ENCODE data around the gene TP53. TPM values are rescaled to one million over a fixed set of nuclear protein-coding genes. Genes with fewer than 3 reads are reported as not detected.

The TP53 gene
- total RNA-seq, 4 donors from 2014 or later, result 14.1 to 17.0 (median 15.4) TPM

DNA sequence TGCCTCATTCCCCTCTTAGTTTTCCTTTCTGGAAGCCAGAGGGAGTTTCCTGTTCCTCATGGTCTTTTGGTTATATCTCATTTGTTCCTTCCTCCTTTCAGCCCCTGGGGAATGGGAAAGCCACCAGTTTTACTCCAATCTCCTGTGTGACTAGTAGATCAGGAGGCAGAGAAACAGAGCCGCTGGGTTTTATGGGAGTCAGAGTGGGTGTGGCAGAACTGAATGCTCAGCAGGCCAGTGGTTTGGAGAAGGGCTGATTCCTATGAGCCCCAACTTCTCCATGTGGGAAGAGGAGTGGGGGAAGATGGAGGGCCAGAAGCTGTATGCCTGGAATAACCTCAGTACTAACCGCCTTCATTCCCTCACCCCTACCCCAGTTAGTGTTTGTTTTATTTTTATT lies 34.3 kb upstream of the TP53 start:
- in situ Hi-C loops (cut with MboI; ENCODE audit: low sequenced_read_pairs in 4 of 4) (no loop called here), intact Hi-C loops (cut with DNase I; ENCODE audit: low total_unique reads) (no loop called here)
- peaks cover 21 to 45% (median 29%) of the 10 kb centered on the region in 3 donors for H3K27me3 ChIP-seq

DNA sequence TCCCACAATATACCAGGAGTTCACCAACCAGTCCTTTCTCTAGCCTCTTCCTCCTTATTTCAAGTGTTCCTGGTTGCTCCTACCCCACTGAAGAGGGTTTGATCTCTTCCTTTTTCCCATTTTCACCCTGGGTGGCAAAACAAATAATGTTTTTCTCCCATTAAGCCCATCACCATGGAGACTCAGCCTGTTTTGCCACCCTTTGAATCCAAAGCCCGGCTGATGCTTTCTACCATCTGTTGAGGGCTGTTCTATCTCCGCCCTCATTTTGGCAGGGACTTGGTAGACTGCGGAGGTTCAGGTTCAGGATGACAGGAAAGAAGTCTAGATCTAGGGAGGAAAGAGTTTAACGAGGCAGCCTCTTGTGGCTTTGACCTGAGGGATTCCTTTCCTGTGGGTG lies 32.8 kb upstream of the TP53 start:
- in situ Hi-C loops (cut with MboI; ENCODE audit: low sequenced_read_pairs in 4 of 4) (no loop called here), intact Hi-C loops (cut with DNase I; ENCODE audit: low total_unique reads) (no loop called here)
- Histone ChIP-seq H3K4me3 (no peak overlapping the region), H3K9me3 (no peaks in the 10 kb centered on the region), H3K27ac (no peak overlapping the region), H3K27me3 (peaks cover 36 to 60% (median 44%) of the 10 kb centered on the region in 3 donors), H3K4me1 (peaks cover 3 to 16% of the 10 kb centered on the region in 2 donors), H3K36me3 (no peaks in the 10 kb centered on the region)
- ATAC-seq (no peak), DNase-seq (no peak)
- TF ChIP-seq, protein P1, sequence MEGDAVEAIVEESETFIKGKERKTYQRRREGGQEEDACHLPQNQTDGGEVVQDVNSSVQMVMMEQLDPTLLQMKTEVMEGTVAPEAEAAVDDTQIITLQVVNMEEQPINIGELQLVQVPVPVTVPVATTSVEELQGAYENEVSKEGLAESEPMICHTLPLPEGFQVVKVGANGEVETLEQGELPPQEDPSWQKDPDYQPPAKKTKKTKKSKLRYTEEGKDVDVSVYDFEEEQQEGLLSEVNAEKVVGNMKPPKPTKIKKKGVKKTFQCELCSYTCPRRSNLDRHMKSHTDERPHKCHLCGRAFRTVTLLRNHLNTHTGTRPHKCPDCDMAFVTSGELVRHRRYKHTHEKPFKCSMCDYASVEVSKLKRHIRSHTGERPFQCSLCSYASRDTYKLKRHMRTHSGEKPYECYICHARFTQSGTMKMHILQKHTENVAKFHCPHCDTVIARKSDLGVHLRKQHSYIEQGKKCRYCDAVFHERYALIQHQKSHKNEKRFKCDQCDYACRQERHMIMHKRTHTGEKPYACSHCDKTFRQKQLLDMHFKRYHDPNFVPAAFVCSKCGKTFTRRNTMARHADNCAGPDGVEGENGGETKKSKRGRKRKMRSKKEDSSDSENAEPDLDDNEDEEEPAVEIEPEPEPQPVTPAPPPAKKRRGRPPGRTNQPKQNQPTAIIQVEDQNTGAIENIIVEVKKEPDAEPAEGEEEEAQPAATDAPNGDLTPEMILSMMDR (IDR thresholded peaks at IDR 0.05 in 4 of 5, conservative IDR thresholded peaks at IDR 0.05 in 1 of 5), result no peak
- no peak for TF ChIP-seq POLR2A (IDR thresholded peaks at IDR 0.05)

More for the DNA sequence above, 34.3 kb upstream of the TP53 start:
- no peak for TF ChIP-seq POLR2A (IDR thresholded peaks at IDR 0.05)
- TF ChIP-seq, protein P1 (IDR thresholded peaks at IDR 0.05 in 4 of 5, conservative IDR thresholded peaks at IDR 0.05 in 1 of 5), result no peak
- DNase-seq (no peak), ATAC-seq (no peak)
- Histone ChIP-seq H3K4me3 (no peak overlapping the region), H3K9me3 (no peaks in the 10 kb centered on the region), H3K36me3 (no peaks in the 10 kb centered on the region), H3K27ac (no peak overlapping the region), H3K4me1 (peaks cover 3 to 12% of the 10 kb centered on the region in 2 donors)

DNA sequence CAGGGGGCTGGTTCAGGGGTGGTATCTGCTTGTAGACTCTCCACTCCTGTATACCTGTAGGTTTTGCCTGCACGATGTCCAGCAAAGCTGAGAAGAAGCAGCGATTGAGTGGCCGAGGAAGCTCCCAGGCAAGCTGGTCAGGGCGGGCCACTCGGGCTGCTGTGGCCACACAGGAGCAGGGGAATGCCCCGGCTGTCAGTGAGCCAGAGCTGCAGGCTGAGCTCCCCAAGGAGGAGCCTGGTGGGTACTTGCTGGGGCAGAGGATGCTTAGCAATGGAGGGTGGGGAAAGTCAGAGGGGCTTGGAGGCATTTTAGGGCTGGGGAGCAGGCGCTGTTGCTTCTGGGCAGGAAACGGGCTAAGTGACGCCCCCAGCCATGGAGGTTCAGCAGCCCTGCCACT lies 32.4 kb upstream of the TP53 start:
- intact Hi-C loops (cut with DNase I; ENCODE audit: low total_unique reads), result no loop called here

DNA sequence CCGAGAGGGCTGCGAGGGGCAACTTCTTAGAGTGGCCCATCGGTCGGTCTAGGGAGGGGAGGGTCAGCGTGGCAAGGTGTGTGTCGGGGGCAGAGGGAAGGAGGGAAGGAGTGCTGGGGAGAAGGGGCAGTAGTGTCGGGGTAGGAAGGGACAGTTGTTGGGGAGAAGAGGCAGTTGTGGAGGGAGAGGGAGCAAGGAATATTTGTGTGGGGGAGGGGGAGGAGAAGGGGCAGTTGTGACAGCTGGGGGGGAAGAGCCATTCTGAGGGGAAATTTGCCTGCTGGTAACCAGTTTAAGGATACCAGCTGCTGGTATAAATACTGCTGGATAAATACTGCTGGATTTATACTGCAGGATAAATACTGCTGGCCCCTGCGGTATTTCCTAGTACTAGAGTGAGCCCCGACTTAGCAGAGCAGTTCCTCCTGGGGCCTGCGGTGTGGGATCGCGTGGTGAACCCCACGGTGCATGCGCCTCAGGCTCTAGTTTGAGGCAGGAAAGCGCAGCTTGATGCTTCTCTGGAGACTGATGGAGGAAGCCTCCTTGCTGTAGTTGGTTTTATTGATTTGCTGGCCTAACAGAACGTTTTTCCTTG lies 30.6 kb upstream of the TP53 start:
- H3K9me3 ChIP-seq, result no peaks in the 10 kb centered on the region
- TF ChIP-seq, protein P1 (IDR thresholded peaks at IDR 0.05 in 4 of 5, conservative IDR thresholded peaks at IDR 0.05 in 1 of 5), result no peak
- no peak for TF ChIP-seq POLR2A (IDR thresholded peaks at IDR 0.05)
- no peaks in the 10 kb centered on the region for H3K36me3 ChIP-seq
- H3K4me1 ChIP-seq, result peaks cover 3 to 16% of the 10 kb centered on the region in 2 donors
- ATAC-seq (no peak), DNase-seq (no peak)
- H3K4me3 ChIP-seq, result peak overlapping the region; percentile 49 to 79 (median 61)
- intact Hi-C loops (cut with DNase I; ENCODE audit: low total_unique reads) (no loop called here), in situ Hi-C loops (cut with MboI; ENCODE audit: low sequenced_read_pairs in 4 of 4) (no loop called here)
- H3K27me3 ChIP-seq, result peaks cover 45 to 69% (median 61%) of the 10 kb centered on the region in 3 donors
- no peak overlapping the region for H3K27ac ChIP-seq

More for the DNA sequence above, 32.4 kb upstream of the TP53 start:
- in situ Hi-C loops (cut with MboI; ENCODE audit: low sequenced_read_pairs in 4 of 4), result no loop called here
- H3K27me3 ChIP-seq, result peaks cover 40 to 65% (median 48%) of the 10 kb centered on the region in 3 donors
- H3K4me3 ChIP-seq, result no peak overlapping the region
- no peak for ATAC-seq
- H3K27ac ChIP-seq, result no peak overlapping the region
- TF ChIP-seq, protein P1 (IDR thresholded peaks at IDR 0.05 in 4 of 5, conservative IDR thresholded peaks at IDR 0.05 in 1 of 5), result no peak
- no peak for TF ChIP-seq POLR2A (IDR thresholded peaks at IDR 0.05)
- no peaks in the 10 kb centered on the region for H3K9me3 ChIP-seq
- H3K36me3 ChIP-seq, result no peaks in the 10 kb centered on the region
- H3K4me1 ChIP-seq, result peaks cover 3 to 16% of the 10 kb centered on the region in 2 donors
- no peak for DNase-seq

All from gastrocnemius medialis (tissue), 4 donors.